Activated naive CD4-positive, alpha-beta T cell treated with anti-CD3 and anti-CD28 coated beads, Interleukin-2, amount 50 U/mL, for 16 hours (primary cell): Measurements from ENCODE around the gene ATP13A2.
"Not testable (repeated sequence)": the region's sequence is repeated elsewhere in the genome, so short reads cannot be mapped to it uniquely, and the experiment has no call there.

Source experiments
- DNase-seq: peaks from one replicate; pipeline ENCODE4 v3.0.0-alpha.2; 2020

The ATP13A2 gene

GRCh38 chr1:16975211-16975610, 36.5 kb downstream of the ATP13A2 start:
- no peak for DNase-seq

GRCh38 chr1:16973215-16973614, 38.5 kb downstream of the ATP13A2 start:
- no peak for DNase-seq

- DNase-seq = no peak
Observed at GRCh38 chr1:16972189-16972895, 39.4 kb downstream of the ATP13A2 start.

GRCh38 chr1:16971341-16972188, 40.2 kb downstream of the ATP13A2 start:
- no peak for DNase-seq

- DNase-seq = no peak
Observed at GRCh38 chr1:16970132-16970910, 41.4 kb downstream of the ATP13A2 start.

- no peak for DNase-seq
Observed at GRCh38 chr1:16969651-16970050, 42.1 kb downstream of the ATP13A2 start.

- DNase-seq = no peak
Observed at GRCh38 chr1:16969057-16969611, 42.6 kb downstream of the ATP13A2 start.

- no peak for DNase-seq
Observed at GRCh38 chr1:16968372-16968771, 43.4 kb downstream of the ATP13A2 start.

- DNase-seq = no peak
Observed at GRCh38 chr1:16967962-16968361, 43.8 kb downstream of the ATP13A2 start.

- no peak for DNase-seq
Observed at GRCh38 chr1:16967095-16967575, 44.6 kb downstream of the ATP13A2 start.

- no peak for DNase-seq
Observed at GRCh38 chr1:16966282-16966681, 45.4 kb downstream of the ATP13A2 start.

GRCh38 chr1:16965486-16966067, 46.2 kb downstream of the ATP13A2 start:
- no peak for DNase-seq

GRCh38 chr1:16964169-16964568, 47.6 kb downstream of the ATP13A2 start:
- DNase-seq = not testable (repeated sequence)

- no peak for DNase-seq
Observed at GRCh38 chr1:16961297-16962133, 50.2 kb downstream of the ATP13A2 start.

- DNase-seq = peak; percentile 81
Observed at GRCh38 chr1:16960560-16961296, 51.0 kb downstream of the ATP13A2 start.

- no peak for DNase-seq
Observed at GRCh38 chr1:16958475-16958874, 53.3 kb downstream of the ATP13A2 start.

GRCh38 chr1:16957731-16958130, 54.0 kb downstream of the ATP13A2 start:
- no peak for DNase-seq

- no peak for DNase-seq
Observed at GRCh38 chr1:16956775-16957174, 55.0 kb downstream of the ATP13A2 start.

- DNase-seq = no peak
Observed at GRCh38 chr1:16955186-16955585, 56.5 kb downstream of the ATP13A2 start.

- no peak for DNase-seq
Observed at GRCh38 chr1:16954579-16954978, 57.1 kb downstream of the ATP13A2 start.

GRCh38 chr1:16952376-16952775, 59.4 kb downstream of the ATP13A2 start:
- DNase-seq = not testable (repeated sequence)
